ENCODE measurements around the gene GRAMD2B.

The GRAMD2B gene

GRCh38 chr5:126455264-126455663 lies 32.1 kb downstream of the GRAMD2B start:
- Histone ChIP-seq H3K9me3 (ENCODE audit: control insufficient read depth, low read length) (no peaks in the 10 kb centered on the region), H3K4me2 (ENCODE audit: low read length, poor library complexity, severe bottlenecking) (no peak overlapping the region), H3K4me3 (ENCODE audit: insufficient read depth in 1 of 2, low read depth in 1 of 2, low read length in 2 of 2) (no peak overlapping the region), H3K14ac (ENCODE audit: low read length in 2 of 2) (no peak overlapping the region), H3K9ac (ENCODE audit: low read length) (no peak overlapping the region), H2BK15ac (ENCODE audit: low read depth, poor library complexity, severe bottlenecking) (no peak overlapping the region), H2AK5ac (ENCODE audit: low read length, severe bottlenecking) (no peak overlapping the region), H2BK5ac (ENCODE audit: low read depth, low read length, poor library complexity, severe bottlenecking) (no peak overlapping the region), H3K27ac (ENCODE audit: low read length, poor library complexity, severe bottlenecking) (no peak overlapping the region), H3K4me1 (ENCODE audit: control insufficient read depth, insufficient read depth, low read depth, low read length) (peaks cover 4% of the 10 kb centered on the region), H3K4ac (ENCODE audit: low read depth in 1 of 2, low read length in 2 of 2) (no peak overlapping the region), H3K79me1 (replicated peaks; ENCODE audit: low read length, poor library complexity, severe bottlenecking) (peaks cover 23% of the 10 kb centered on the region), H3K27me3 (ENCODE audit: control insufficient read depth in 1 of 2, insufficient read depth in 1 of 2, low read length in 2 of 2) (no peaks in the 10 kb centered on the region), H2BK120ac (ENCODE audit: low read depth, low read length) (no peak overlapping the region), H3K23ac (ENCODE audit: low read length in 2 of 2) (no peak overlapping the region), H4K91ac (ENCODE audit: low read length) (no peak overlapping the region), H3K36me3 (ENCODE audit: control insufficient read depth in 1 of 2, insufficient read depth in 2 of 2, low read depth in 1 of 2, low read length in 2 of 2) (peaks cover 9 to 14% of the 10 kb centered on the region in 2 experiments), H4K8ac (ENCODE audit: low read length) (no peak overlapping the region), H2BK12ac (ENCODE audit: low read length in 2 of 2) (no peak overlapping the region), H2AFZ (ENCODE audit: low read depth, low read length) (no peak overlapping the region), H3K18ac (ENCODE audit: low read depth in 1 of 2, low read length in 2 of 2) (no peak overlapping the region)
- no peak for DNase-seq

GRCh38 chr5:126455728-126456127 lies 32.5 kb downstream of the GRAMD2B start:
- no peak overlapping the region for H3K23ac ChIP-seq (ENCODE audit: low read length in 2 of 2)
- H2AFZ ChIP-seq (ENCODE audit: low read depth, low read length): no peak overlapping the region
- no peak overlapping the region for H3K14ac ChIP-seq (ENCODE audit: low read length in 2 of 2)
- peaks cover 9 to 14% of the 10 kb centered on the region in 2 experiments for H3K36me3 ChIP-seq (ENCODE audit: control insufficient read depth in 1 of 2, insufficient read depth in 2 of 2, low read depth in 1 of 2, low read length in 2 of 2)
- H3K9ac ChIP-seq (ENCODE audit: low read length): no peak overlapping the region
- H2AK5ac ChIP-seq (ENCODE audit: low read length, severe bottlenecking): no peak overlapping the region
- DNase-seq: no peak
- H2BK15ac ChIP-seq (ENCODE audit: low read depth, poor library complexity, severe bottlenecking): no peak overlapping the region
- no peak overlapping the region for H2BK120ac ChIP-seq (ENCODE audit: low read depth, low read length)
- no peaks in the 10 kb centered on the region for H3K9me3 ChIP-seq (ENCODE audit: control insufficient read depth, low read length)
- H3K4me3 ChIP-seq (ENCODE audit: insufficient read depth in 1 of 2, low read depth in 1 of 2, low read length in 2 of 2): no peak overlapping the region
- H4K91ac ChIP-seq (ENCODE audit: low read length): no peak overlapping the region
- no peaks in the 10 kb centered on the region for H3K27me3 ChIP-seq (ENCODE audit: control insufficient read depth in 1 of 2, insufficient read depth in 1 of 2, low read length in 2 of 2)
- 88% methylated on average over 1 of the region's 1 CpG for WGBS
- H4K8ac ChIP-seq (ENCODE audit: low read length): no peak overlapping the region
- H3K4me1 ChIP-seq (ENCODE audit: control insufficient read depth, insufficient read depth, low read depth, low read length): peaks cover 4% of the 10 kb centered on the region
- no peak overlapping the region for H3K18ac ChIP-seq (ENCODE audit: low read depth in 1 of 2, low read length in 2 of 2)
- H2BK5ac ChIP-seq (ENCODE audit: low read depth, low read length, poor library complexity, severe bottlenecking): no peak overlapping the region
- H2BK12ac ChIP-seq (ENCODE audit: low read length in 2 of 2): no peak overlapping the region
- H3K27ac ChIP-seq (ENCODE audit: low read length, poor library complexity, severe bottlenecking): no peak overlapping the region
- peaks cover 25% of the 10 kb centered on the region for H3K79me1 ChIP-seq (replicated peaks; ENCODE audit: low read length, poor library complexity, severe bottlenecking)
- H3K4me2 ChIP-seq (ENCODE audit: low read length, poor library complexity, severe bottlenecking): no peak overlapping the region
- H3K4ac ChIP-seq (ENCODE audit: low read depth in 1 of 2, low read length in 2 of 2): no peak overlapping the region

- H3K27ac ChIP-seq (ENCODE audit: low read length, poor library complexity, severe bottlenecking): no peak overlapping the region
- H3K4me2 ChIP-seq (ENCODE audit: low read length, poor library complexity, severe bottlenecking): no peak overlapping the region
- H3K18ac ChIP-seq (ENCODE audit: low read depth in 1 of 2, low read length in 2 of 2): no peak overlapping the region
- H3K4me1 ChIP-seq (ENCODE audit: control insufficient read depth, insufficient read depth, low read depth, low read length): peaks cover 2% of the 10 kb centered on the region
- H3K27me3 ChIP-seq (ENCODE audit: control insufficient read depth in 1 of 2, insufficient read depth in 1 of 2, low read length in 2 of 2): no peaks in the 10 kb centered on the region
- H3K14ac ChIP-seq (ENCODE audit: low read length in 2 of 2): no peak overlapping the region
- H3K9me3 ChIP-seq (ENCODE audit: control insufficient read depth, low read length): no peaks in the 10 kb centered on the region
- peaks cover 22% of the 10 kb centered on the region for H3K79me1 ChIP-seq (replicated peaks; ENCODE audit: low read length, poor library complexity, severe bottlenecking)
- peaks cover 9 to 10% of the 10 kb centered on the region in 2 experiments for H3K36me3 ChIP-seq (ENCODE audit: control insufficient read depth in 1 of 2, insufficient read depth in 2 of 2, low read depth in 1 of 2, low read length in 2 of 2)
- H2AK5ac ChIP-seq (ENCODE audit: low read length, severe bottlenecking): no peak overlapping the region
- H4K8ac ChIP-seq (ENCODE audit: low read length): no peak overlapping the region
- 73% methylated on average over 4 of the region's 6 CpGs for WGBS
- no peak overlapping the region for H3K9ac ChIP-seq (ENCODE audit: low read length)
- no peak for DNase-seq
- H2BK15ac ChIP-seq (ENCODE audit: low read depth, poor library complexity, severe bottlenecking): no peak overlapping the region
- H3K4me3 ChIP-seq (ENCODE audit: insufficient read depth in 1 of 2, low read depth in 1 of 2, low read length in 2 of 2): no peak overlapping the region
- no peak overlapping the region for H2BK12ac ChIP-seq (ENCODE audit: low read length in 2 of 2)
- no peak overlapping the region for H3K4ac ChIP-seq (ENCODE audit: low read depth in 1 of 2, low read length in 2 of 2)
- H2AFZ ChIP-seq (ENCODE audit: low read depth, low read length): no peak overlapping the region
- H4K91ac ChIP-seq (ENCODE audit: low read length): no peak overlapping the region
- H3K23ac ChIP-seq (ENCODE audit: low read length in 2 of 2): no peak overlapping the region
- H2BK5ac ChIP-seq (ENCODE audit: low read depth, low read length, poor library complexity, severe bottlenecking): no peak overlapping the region
- no peak overlapping the region for H2BK120ac ChIP-seq (ENCODE audit: low read depth, low read length)
Observed at GRCh38 chr5:126456217-126456820, 33.1 kb downstream of the GRAMD2B start.

GRCh38 chr5:126460459-126460858 lies 37.2 kb downstream of the GRAMD2B start:
- Histone ChIP-seq H3K27ac (ENCODE audit: low read length, poor library complexity, severe bottlenecking) (no peak overlapping the region), H3K9me3 (ENCODE audit: control insufficient read depth, low read length) (no peaks in the 10 kb centered on the region), H2BK5ac (ENCODE audit: low read depth, low read length, poor library complexity, severe bottlenecking) (no peak overlapping the region), H3K36me3 (ENCODE audit: control insufficient read depth in 1 of 2, insufficient read depth in 2 of 2, low read depth in 1 of 2, low read length in 2 of 2) (peaks cover 7 to 21% of the 10 kb centered on the region in 2 experiments), H2AFZ (ENCODE audit: low read depth, low read length) (no peak overlapping the region), H3K4me3 (ENCODE audit: insufficient read depth in 1 of 2, low read depth in 1 of 2, low read length in 2 of 2) (no peak overlapping the region), H4K91ac (ENCODE audit: low read length) (no peak overlapping the region), H3K4ac (ENCODE audit: low read depth in 1 of 2, low read length in 2 of 2) (no peak overlapping the region), H3K18ac (ENCODE audit: low read depth in 1 of 2, low read length in 2 of 2) (no peak overlapping the region), H2BK120ac (ENCODE audit: low read depth, low read length) (no peak overlapping the region), H3K14ac (ENCODE audit: low read length in 2 of 2) (no peak overlapping the region), H3K23ac (ENCODE audit: low read length in 2 of 2) (no peak overlapping the region), H3K4me2 (ENCODE audit: low read length, poor library complexity, severe bottlenecking) (no peak overlapping the region), H3K79me1 (replicated peaks; ENCODE audit: low read length, poor library complexity, severe bottlenecking) (peaks cover 23% of the 10 kb centered on the region), H2BK15ac (ENCODE audit: low read depth, poor library complexity, severe bottlenecking) (no peak overlapping the region), H4K8ac (ENCODE audit: low read length) (no peak overlapping the region), H2BK12ac (ENCODE audit: low read length in 2 of 2) (no peak overlapping the region), H3K4me1 (ENCODE audit: control insufficient read depth, insufficient read depth, low read depth, low read length) (peaks cover 5% of the 10 kb centered on the region), H3K9ac (ENCODE audit: low read length) (no peak overlapping the region), H3K27me3 (ENCODE audit: control insufficient read depth in 1 of 2, insufficient read depth in 1 of 2, low read length in 2 of 2) (no peaks in the 10 kb centered on the region), H2AK5ac (ENCODE audit: low read length, severe bottlenecking) (no peak overlapping the region)
- WGBS: 98% methylated on average over 4 of the region's 4 CpGs
- no peak for DNase-seq
